DND-41 (cell line): ENCODE results near the gene UBAC1.

ENCODE experiments used
- ATAC-seq: fragments of 200-7000 bp; cut with Tn5 transposase; 3 replicates; pipeline ENCODE4 v1.9.1; 2021; ENCODE audit warnings: low read depth; ENCODE audit not compliant: insufficient read depth
- DNase-seq: peaks from one replicate; pipeline ENCODE4 v3.0.0-alpha.2; 2020
- H2AFZ ChIP-seq: 2 replicates; pipeline ENCODE4 v1.6.0; 2012; ENCODE audit warnings: low read depth, low read length
- H3K27ac ChIP-seq: 2 replicates; pipeline ENCODE4 v1.5.1; 2012; ENCODE audit warnings: low read length, inconsistent platforms
- H3K27me3 ChIP-seq: fragments of 200-600 bp; sonication (generic); 2 replicates; pipeline ENCODE4 v1.6.0; 2012; ENCODE audit warnings: low read length, mild to moderate bottlenecking, inconsistent platforms; ENCODE audit not compliant: insufficient read depth, poor library complexity
- H3K36me3 ChIP-seq: 2 replicates; pipeline ENCODE4 v1.5.1; 2012; ENCODE audit warnings: low read length, inconsistent platforms; ENCODE audit not compliant: insufficient read depth
- H3K4me1 ChIP-seq: 2 replicates; pipeline ENCODE4 v1.5.1; 2012; ENCODE audit warnings: mild to moderate bottlenecking, low read length; ENCODE audit not compliant: insufficient read depth
- H3K4me2 ChIP-seq: 2 replicates; pipeline ENCODE4 v1.6.0; 2012; ENCODE audit warnings: mild to moderate bottlenecking, moderate library complexity, low read length, inconsistent platforms; ENCODE audit not compliant: insufficient read depth
- H3K4me3 ChIP-seq, 2 experiments: fragments of 200-600 bp in 1 of 2; shearing (Covaris generic) in 1 of 2; 2 replicates each; pipeline ENCODE4 v1.5.1; 2012 to 2016; ENCODE audit warnings: inconsistent platforms in 2 of 2, low read length in 2 of 2, mild to moderate bottlenecking in 2 of 2, low read depth in 1 of 2, moderate library complexity in 1 of 2
- H3K79me2 ChIP-seq: 2 replicates; pipeline ENCODE4 v1.6.0; 2012; ENCODE audit warnings: low read length, inconsistent platforms; ENCODE audit not compliant: insufficient read depth
- H3K9ac ChIP-seq: 2 replicates; pipeline ENCODE4 v1.6.0; 2012; ENCODE audit warnings: low read depth, mild to moderate bottlenecking, inconsistent platforms, low read length, moderate library complexity
- H3K9me3 ChIP-seq: 2 replicates; pipeline ENCODE4 v1.5.1; 2012; ENCODE audit warnings: low read length, moderate library complexity, mild to moderate bottlenecking, inconsistent platforms; ENCODE audit not compliant: insufficient read depth, severe bottlenecking
- H4K20me1 ChIP-seq: 2 replicates; pipeline ENCODE4 v1.6.0; 2012; ENCODE audit warnings: low read length; ENCODE audit not compliant: insufficient read depth
- EZH2 ChIP-seq: IDR thresholded peaks from 3 replicates; pipeline ENCODE4 v1.6.1; 2012; ENCODE audit warnings: borderline replicate concordance, low read depth, mild to moderate bottlenecking, moderate library complexity, low read length, inconsistent platforms; ENCODE audit not compliant: severe bottlenecking
- TF ChIP-seq, protein P1 (sequence below): IDR thresholded peaks from 2 replicates; pipeline ENCODE4 v1.5.1; 2012; ENCODE audit warnings: borderline replicate concordance, low read length, moderate library complexity, mild to moderate bottlenecking; ENCODE audit not compliant: poor library complexity, severe bottlenecking; ENCODE audit errors: extremely low read depth

UBAC1 gene, protein sequence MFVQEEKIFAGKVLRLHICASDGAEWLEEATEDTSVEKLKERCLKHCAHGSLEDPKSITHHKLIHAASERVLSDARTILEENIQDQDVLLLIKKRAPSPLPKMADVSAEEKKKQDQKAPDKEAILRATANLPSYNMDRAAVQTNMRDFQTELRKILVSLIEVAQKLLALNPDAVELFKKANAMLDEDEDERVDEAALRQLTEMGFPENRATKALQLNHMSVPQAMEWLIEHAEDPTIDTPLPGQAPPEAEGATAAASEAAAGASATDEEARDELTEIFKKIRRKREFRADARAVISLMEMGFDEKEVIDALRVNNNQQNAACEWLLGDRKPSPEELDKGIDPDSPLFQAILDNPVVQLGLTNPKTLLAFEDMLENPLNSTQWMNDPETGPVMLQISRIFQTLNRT

DNA sequence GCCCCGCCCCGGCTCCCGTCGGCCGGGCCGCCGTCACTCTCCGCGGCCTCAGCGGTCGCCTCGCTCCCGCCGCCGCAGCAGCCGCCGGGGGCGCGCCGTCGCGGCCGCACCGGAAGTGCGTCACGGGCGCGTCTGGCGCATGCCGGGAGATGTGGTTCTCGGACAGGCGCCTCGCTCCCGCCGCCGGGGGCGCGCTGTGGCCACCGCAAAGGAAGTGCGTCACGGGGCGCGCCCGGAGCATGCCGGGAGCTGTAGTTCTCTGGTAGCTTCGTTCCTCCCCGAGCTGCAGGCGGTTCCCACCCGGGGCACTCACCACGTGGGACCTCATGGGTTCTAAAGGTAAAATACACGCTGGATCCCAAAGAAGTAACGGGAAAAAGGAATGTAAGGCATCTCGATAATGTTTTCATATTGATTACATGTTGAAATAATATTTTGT lies at the start of gene UBAC1:
Gene UBAC1 (minus strand): TSS at position 97 of the 439 bp plus-strand sequence. CDS start 211 bp downstream, outside the sequence.
- H3K36me3 ChIP-seq = peaks cover 5% of the 10 kb centered on the region
- DNase-seq (peak; percentile 94), ATAC-seq (peak; percentile 93)
- no peaks in the 10 kb centered on the region for H3K27me3 ChIP-seq
- H3K4me1 ChIP-seq = peaks cover 35% of the 10 kb centered on the region
- H2AFZ ChIP-seq = peak within 1 kb of the TSS; percentile 70
- H3K27ac ChIP-seq = peak within 1 kb of the TSS; percentile 66
- TF ChIP-seq, protein P1, sequence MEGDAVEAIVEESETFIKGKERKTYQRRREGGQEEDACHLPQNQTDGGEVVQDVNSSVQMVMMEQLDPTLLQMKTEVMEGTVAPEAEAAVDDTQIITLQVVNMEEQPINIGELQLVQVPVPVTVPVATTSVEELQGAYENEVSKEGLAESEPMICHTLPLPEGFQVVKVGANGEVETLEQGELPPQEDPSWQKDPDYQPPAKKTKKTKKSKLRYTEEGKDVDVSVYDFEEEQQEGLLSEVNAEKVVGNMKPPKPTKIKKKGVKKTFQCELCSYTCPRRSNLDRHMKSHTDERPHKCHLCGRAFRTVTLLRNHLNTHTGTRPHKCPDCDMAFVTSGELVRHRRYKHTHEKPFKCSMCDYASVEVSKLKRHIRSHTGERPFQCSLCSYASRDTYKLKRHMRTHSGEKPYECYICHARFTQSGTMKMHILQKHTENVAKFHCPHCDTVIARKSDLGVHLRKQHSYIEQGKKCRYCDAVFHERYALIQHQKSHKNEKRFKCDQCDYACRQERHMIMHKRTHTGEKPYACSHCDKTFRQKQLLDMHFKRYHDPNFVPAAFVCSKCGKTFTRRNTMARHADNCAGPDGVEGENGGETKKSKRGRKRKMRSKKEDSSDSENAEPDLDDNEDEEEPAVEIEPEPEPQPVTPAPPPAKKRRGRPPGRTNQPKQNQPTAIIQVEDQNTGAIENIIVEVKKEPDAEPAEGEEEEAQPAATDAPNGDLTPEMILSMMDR = peak; percentile 44
- no peak for TF ChIP-seq EZH2
- peak within 1 kb of the TSS; percentile 61 to 73; a peak in 3 of 4 replicates for H3K4me3 ChIP-seq
- peaks cover 44% of the 10 kb centered on the region for H3K79me2 ChIP-seq
- peak within 1 kb of the TSS; percentile 72 for H3K9ac ChIP-seq
- H3K4me2 ChIP-seq = peak within 1 kb of the TSS; percentile 69
- H4K20me1 ChIP-seq = peaks cover 25% of the 10 kb centered on the region
- no peaks in the 10 kb centered on the region for H3K9me3 ChIP-seq

DNA sequence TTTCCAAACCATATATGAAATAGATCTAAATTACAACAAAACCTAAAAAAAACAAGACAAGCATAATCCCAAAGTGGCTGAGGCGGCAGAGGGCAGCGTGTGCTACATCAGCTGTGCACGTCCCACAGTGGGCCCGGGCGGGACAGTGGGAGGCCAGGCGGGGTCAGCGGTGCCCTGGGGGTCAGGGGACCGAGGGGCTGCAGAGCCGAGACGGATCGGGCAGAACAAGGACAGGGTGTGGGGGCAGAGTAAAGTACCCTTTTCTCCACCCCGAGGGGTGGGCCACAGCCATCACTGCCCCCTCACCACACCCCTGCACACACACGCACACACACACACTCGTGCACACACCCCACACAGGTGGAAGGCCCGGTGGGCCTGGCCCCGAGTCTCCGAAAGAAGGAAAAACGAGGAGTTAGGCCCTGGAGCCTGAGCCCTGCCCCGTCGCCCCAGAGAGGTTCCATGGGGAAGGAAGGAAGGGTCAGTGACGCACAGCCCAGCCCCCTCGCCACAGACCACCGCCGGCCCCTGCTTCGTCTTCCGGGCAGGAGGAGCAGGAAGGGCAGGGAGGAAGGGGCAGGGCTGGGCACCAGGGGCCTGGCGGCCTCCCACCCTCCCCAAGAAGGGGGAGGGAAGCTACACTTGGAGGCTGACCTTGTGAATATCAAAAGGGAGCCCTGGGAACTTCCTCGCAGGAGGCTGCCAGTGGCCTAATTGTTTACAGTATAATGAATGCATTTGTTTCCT lies 49.6 kb upstream of the UBAC1 start:
- Histone ChIP-seq H3K4me2 (no peak overlapping the region), H4K20me1 (no peaks in the 10 kb centered on the region), H3K4me1 (no peaks in the 10 kb centered on the region), H3K27me3 (no peaks in the 10 kb centered on the region), H3K36me3 (no peaks in the 10 kb centered on the region), H3K9me3 (no peaks in the 10 kb centered on the region), H3K9ac (no peak overlapping the region), H3K79me2 (no peaks in the 10 kb centered on the region), H3K27ac (no peak overlapping the region), H2AFZ (no peak overlapping the region), H3K4me3 (no peak overlapping the region)
- DNase-seq (no peak), ATAC-seq (no peak)
- TF ChIP-seq, protein P1 = no peak
- TF ChIP-seq EZH2 = no peak

DNA sequence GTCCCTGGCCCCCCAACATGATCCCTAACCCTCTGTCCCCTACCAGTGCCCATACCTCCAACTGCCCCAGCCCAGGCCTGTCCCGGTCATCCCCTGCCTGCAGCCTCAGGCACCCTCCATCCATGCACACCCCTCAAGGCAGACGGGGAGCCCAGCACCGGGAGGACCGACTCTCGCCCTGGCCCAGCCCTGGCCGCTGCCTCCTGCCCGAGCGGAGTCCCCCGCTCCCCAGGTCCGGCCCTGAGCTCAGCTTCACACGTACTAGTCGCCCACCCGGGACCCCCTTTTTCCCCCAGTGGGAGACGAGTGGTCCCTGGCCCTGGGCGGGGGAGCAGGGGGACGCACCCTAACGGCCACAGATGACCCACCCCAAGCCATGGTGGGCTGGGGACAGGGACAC lies 49.0 kb upstream of the UBAC1 start:
- H2AFZ ChIP-seq = no peak overlapping the region
- H3K79me2 ChIP-seq = no peaks in the 10 kb centered on the region
- no peaks in the 10 kb centered on the region for H3K9me3 ChIP-seq
- no peak for TF ChIP-seq EZH2
- TF ChIP-seq, protein P1 = no peak
- no peak overlapping the region for H3K4me2 ChIP-seq
- no peaks in the 10 kb centered on the region for H3K4me1 ChIP-seq
- H4K20me1 ChIP-seq = no peaks in the 10 kb centered on the region
- DNase-seq (no peak), ATAC-seq (no peak; the same call in 2 of the 3 replicates)
- H3K27me3 ChIP-seq = no peaks in the 10 kb centered on the region
- no peak overlapping the region for H3K27ac ChIP-seq
- H3K4me3 ChIP-seq = no peak overlapping the region
- no peaks in the 10 kb centered on the region for H3K36me3 ChIP-seq
- no peak overlapping the region for H3K9ac ChIP-seq
